Heart left ventricle (tissue), 16 donors: ENCODE data around the gene DVL1. TPM values are rescaled to one million over a fixed set of nuclear protein-coding genes. Genes with fewer than 3 reads are reported as not detected.

Source experiments
- ATAC-seq, 4 donors: fragments of 200-7000 bp; cut with Tn5 transposase; one replicate each; pipeline ENCODE4 v1.9.1; 2020 to 2022; ENCODE audit warnings: moderate library complexity in 4 of 4, mild to moderate bottlenecking in 3 of 4, moderate number of reproducible peaks in 1 of 4
- DNase-seq, 5 donors: peaks; one replicate each; pipeline ENCODE4 v3.0.0-alpha.2; 2020
- H3K27ac ChIP-seq, 12 donors: fragments of 200-600 bp; sonication (generic) in 4 of 12; one replicate each; pipeline versions ENCODE4 v1.5.0 to v1.8.0; 2016 to 2022; ENCODE audit warnings: mild to moderate bottlenecking in 2 of 12
- H3K27me3 ChIP-seq, 9 donors: fragments of 200-600 bp; sonication (generic) in 2 of 9; one replicate each; pipeline versions ENCODE4 v1.5.1 to v1.8.0; 2016 to 2022; ENCODE audit warnings: mild to moderate bottlenecking in 3 of 9
- H3K36me3 ChIP-seq, 9 donors: fragments of 200-600 bp; sonication (generic) in 2 of 9; one replicate each; pipeline versions ENCODE4 v1.5.0 to v1.8.0; 2018 to 2022; ENCODE audit warnings: mild to moderate bottlenecking in 2 of 9
- H3K4me1 ChIP-seq, 12 donors: fragments of 200-600 bp; sonication (generic) in 4 of 12; one replicate each; pipeline versions ENCODE4 v1.5.0 to v1.8.0; 2016 to 2022; ENCODE audit warnings: mild to moderate bottlenecking in 3 of 12
- H3K4me3 ChIP-seq, 12 donors: fragments of 200-600 bp; sonication (generic) in 4 of 12; one replicate each; pipeline versions ENCODE4 v1.5.0 to v1.8.0; 2017 to 2022; ENCODE audit warnings: mild to moderate bottlenecking in 9 of 12, moderate library complexity in 4 of 12
- H3K9me3 ChIP-seq, 12 donors: fragments of 200-600 bp; sonication (generic) in 4 of 12; one replicate each; pipeline versions ENCODE4 v1.5.0 to v1.8.0; 2016 to 2022; ENCODE audit warnings: mild to moderate bottlenecking in 1 of 12
- POLR2A ChIP-seq, 2 donors: fragments of 450-650 bp; IDR thresholded peaks; one replicate each; pipeline ENCODE4 v1.6.1; 2017; ENCODE audit warnings: antibody characterized with exemption in 2 of 2, mild to moderate bottlenecking in 2 of 2, moderate library complexity in 2 of 2
- WGBS, 4 donors: extraction: QIAGEN DNeasy Blood & Tissue Kit in 2 of 4; methylation state at CpG; one replicate each; pipeline versions ENCODE4 v1.1.5 to v1.1.7; 2013 to 2018; 5-methylcytosine and 5-hydroxymethylcytosine counted together
- intact Hi-C, 10 donors: fragments of 100-400 bp; cut with DNase I; formaldehyde crosslinking; loops; one replicate each; pipeline versions ENCODE4 v1.11.1 to v1.14.2; 2022
- polyA plus RNA-seq, 2 donors: library from polyadenylated mRNA; stranded (reverse); fragments of 200-250 nt; gene quantifications; one replicate each; pipeline ENCODE4 v1.2.3, GENCODE V29; 2013
- total RNA-seq, 9 donors: library from RNA; depleted of rRNA in 2 of 9; stranded (reverse); fragments of >200 nt in 2 of 9; fragmentation: NEBNext Ultra II Directional in 3 of 9; extraction: Animal tissue kit (Norgen Biotek cat#: 25700) in 3 of 9; gene quantifications; one replicate each; pipeline versions ENCODE4 v1.1.0 to v1.2.4, GENCODE V29; 2016 to 2023
- TF ChIP-seq, protein P1 (sequence below), 12 donors: fragments of 200-600 bp; sonication (generic) in 4 of 12; IDR thresholded peaks; one replicate each; pipeline versions ENCODE4 v1.5.0 to v1.8.0; 2018 to 2022; ENCODE audit warnings: antibody characterized with exemption in 12 of 12, mild to moderate bottlenecking in 5 of 12
- donor health status: ischemic (EF 13 %, LVEDD 7.1; RV severe dilation, severe dysfunction).
- donor health status: healthy with polysubstance abuse.
- donor health status: DM: no; HTN: yes; CAD: no.
- donor health status: DM: no; HTN: no; CAD: no.
- donor health status: ischemic (EF 25% LVEDD 6.9; RV normal size, moderate dysfunction).
- donor health status: ischemic (EF 25% LVEDD 5.7; RV mildly dilated, moderate dysfunction).
- donor health status: healthy.
- donor health status: DM: yes; HTN: yes; CAD: no.
- donor health status: ischemic (EF 35%, LVEDD 5.7; RV mildly dilated, moderate dysfunction).
- donor health status: nonischemic (EF 11% LVEDD 7.7; RV severe dilation, severe dysfunction).
- donor health status: DM: yes; HTN: yes; CAD: no.
- donor health status: PGD.
- donor health status: ischemic (EF 29% LVEDD 5.4; RV normal size, mild dysfunction).
- donor health status: nonischemic (EF 23%, LVEDD 6.1; RV moderate dilation, normal function).

Gene DVL1
- total and polyA plus RNA-seq, 11 donors, result 75.3 to 177 (median 87.1) TPM

DNA sequence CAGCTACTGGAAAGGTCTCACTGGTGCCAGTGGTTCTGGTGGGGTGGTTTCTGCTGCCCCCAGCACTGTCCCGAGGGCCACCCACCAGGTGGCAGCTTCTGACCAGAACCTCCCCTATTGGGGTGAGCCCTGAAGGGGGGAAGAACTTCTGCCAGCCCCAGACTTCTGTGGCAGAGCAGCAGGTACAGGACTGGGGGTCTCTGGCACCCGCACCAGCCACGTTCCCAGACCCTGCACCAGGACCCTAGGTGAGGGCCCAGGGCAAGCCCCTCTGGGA, 39.2 kb downstream of the DVL1 start:
- DNase-seq (no peak), ATAC-seq (no peak)
- Histone ChIP-seq H3K4me3 (peak overlapping the region in 1 of 12 donors; percentile 91), H3K27me3 (no peaks in the 10 kb centered on the region), H3K4me1 (peaks cover 17 to 41% (median 33%) of the 10 kb centered on the region in 12 donors), H3K27ac (peak overlapping the region in 3 of 12 donors; percentile 93 to 100 (median 96)), H3K36me3 (peaks cover 0 to 54% (median 45%) of the 10 kb centered on the region in 9 donors), H3K9me3 (no peaks in the 10 kb centered on the region)
- no peak for TF ChIP-seq POLR2A (IDR thresholded peaks at IDR 0.05)
- TF ChIP-seq, protein P1, sequence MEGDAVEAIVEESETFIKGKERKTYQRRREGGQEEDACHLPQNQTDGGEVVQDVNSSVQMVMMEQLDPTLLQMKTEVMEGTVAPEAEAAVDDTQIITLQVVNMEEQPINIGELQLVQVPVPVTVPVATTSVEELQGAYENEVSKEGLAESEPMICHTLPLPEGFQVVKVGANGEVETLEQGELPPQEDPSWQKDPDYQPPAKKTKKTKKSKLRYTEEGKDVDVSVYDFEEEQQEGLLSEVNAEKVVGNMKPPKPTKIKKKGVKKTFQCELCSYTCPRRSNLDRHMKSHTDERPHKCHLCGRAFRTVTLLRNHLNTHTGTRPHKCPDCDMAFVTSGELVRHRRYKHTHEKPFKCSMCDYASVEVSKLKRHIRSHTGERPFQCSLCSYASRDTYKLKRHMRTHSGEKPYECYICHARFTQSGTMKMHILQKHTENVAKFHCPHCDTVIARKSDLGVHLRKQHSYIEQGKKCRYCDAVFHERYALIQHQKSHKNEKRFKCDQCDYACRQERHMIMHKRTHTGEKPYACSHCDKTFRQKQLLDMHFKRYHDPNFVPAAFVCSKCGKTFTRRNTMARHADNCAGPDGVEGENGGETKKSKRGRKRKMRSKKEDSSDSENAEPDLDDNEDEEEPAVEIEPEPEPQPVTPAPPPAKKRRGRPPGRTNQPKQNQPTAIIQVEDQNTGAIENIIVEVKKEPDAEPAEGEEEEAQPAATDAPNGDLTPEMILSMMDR (IDR thresholded peaks at IDR 0.05), result no peak
- intact Hi-C loops, result no loop called here
- 86 to 100% (median 89%) methylated on average over 2 to 3 of the region's 3 CpGs for WGBS, 4 donors

DNA sequence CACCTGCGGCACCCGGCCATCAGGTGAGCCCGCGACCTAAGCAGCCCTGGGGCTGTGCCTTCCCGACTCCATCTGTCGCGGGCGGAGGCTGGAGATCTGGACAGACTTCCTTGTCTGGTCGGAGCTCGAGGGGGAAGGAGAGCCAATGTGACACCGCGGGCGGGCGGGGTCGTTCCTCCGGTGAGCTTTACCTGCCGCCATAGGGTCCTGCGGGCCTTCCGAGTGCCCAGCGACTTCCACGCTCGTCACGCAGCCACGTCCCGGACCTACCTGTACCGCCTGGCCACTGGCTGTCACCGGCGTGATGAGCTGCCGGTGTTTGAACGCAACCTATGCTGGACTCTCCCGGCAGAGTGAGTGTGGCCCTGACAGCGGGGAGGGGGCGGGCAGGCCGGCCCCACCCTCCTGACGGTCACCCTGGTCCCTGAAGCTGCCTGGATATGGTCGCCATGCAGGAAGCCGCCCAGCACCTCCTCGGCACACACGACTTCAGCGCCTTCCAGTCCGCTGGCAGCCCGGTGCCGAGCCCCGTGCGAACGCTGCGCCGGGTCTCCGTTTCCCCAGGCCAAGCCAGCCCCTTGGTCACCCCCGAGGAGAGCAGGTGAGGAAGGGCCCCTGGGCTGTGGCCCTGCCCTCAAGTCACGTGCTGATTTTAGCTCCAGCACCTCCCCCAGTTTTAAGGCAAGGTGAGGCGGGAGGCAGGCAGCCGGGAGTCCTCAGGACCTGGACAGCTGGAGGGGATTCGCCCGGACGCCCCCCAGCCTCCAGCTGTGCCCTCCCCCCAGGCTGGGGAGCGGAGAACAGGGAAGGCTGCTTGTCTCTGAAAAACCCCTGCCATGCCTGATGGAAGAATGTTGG, 39.7 kb downstream of the DVL1 start:
- no peak for DNase-seq
- Histone ChIP-seq H3K27ac (peak overlapping the region in 11 of 12 donors; percentile 71 to 100 (median 96)), H3K4me1 (peaks cover 18 to 47% (median 38%) of the 10 kb centered on the region in 12 donors), H3K36me3 (peaks cover 0 to 49% (median 41%) of the 10 kb centered on the region in 9 donors), H3K4me3 (peak overlapping the region; percentile 58 to 95 (median 90)), H3K9me3 (no peaks in the 10 kb centered on the region), H3K27me3 (no peaks in the 10 kb centered on the region)
- TF ChIP-seq POLR2A (IDR thresholded peaks at IDR 0.05), result no peak
- TF ChIP-seq, protein P1 (IDR thresholded peaks at IDR 0.05), result no peak
- intact Hi-C loops, result loop anchor here in 1 of 10 donors (2.0 kb wide), 1 partner anchor 39 kb away; the partner anchor contains the start of gene DVL1
- WGBS, 4 donors, result 26 to 56% (median 42%) methylated on average over 24 to 57 of the region's 57 CpGs
- ATAC-seq, result no peak

DNA sequence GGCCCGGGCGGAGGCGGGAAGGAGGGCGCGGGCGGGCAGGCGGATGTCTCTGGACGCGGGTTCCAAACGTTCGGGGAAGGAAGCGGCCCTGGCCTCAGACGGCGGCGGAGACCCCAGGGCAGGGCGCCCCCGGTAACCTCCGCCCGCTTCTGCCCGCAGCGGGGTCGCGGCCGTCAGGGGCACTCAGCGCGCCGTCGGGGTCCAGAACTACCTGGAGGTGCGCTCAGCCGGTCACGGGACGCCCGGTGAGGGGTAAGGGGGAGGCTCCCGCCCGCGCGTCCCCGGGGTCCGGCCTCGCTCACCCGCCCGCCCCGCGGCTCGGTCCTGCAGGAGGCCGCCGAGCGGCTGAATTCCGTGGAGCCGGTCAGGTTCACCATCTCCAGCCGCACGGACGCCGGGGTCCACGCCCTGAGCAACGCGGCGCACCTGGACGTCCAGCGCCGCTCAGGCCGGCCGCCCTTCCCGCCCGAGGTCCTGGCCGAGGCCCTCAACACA, 40.4 kb downstream of the DVL1 start:
- 0 to 1% (median 0%) methylated on average over 22 to 66 of the region's 66 CpGs; no CpG with 5 or more reads in 1 of the 4 donors for WGBS, 4 donors
- no peaks in the 10 kb centered on the region for H3K9me3 ChIP-seq
- peak overlapping the region; percentile 71 to 100 (median 96) for H3K27ac ChIP-seq
- H3K36me3 ChIP-seq, result peaks cover 0 to 42% (median 34%) of the 10 kb centered on the region in 9 donors
- intact Hi-C loops, result loop anchor here in 1 of 10 donors (2.0 kb wide), 1 partner anchor 40 kb away; the partner anchor contains the start of gene DVL1
- DNase-seq (no peak), ATAC-seq (peak in 2 of 4 donors; percentile 0 to 1)
- H3K27me3 ChIP-seq, result no peaks in the 10 kb centered on the region
- peak overlapping the region; percentile 58 to 95 (median 90) for H3K4me3 ChIP-seq
- TF ChIP-seq, protein P1 (IDR thresholded peaks at IDR 0.05), result no peak
- TF ChIP-seq POLR2A (IDR thresholded peaks at IDR 0.05), result no peak
- H3K4me1 ChIP-seq, result peaks cover 18 to 53% (median 45%) of the 10 kb centered on the region in 12 donors
